Fibroblast of the conjunctiva (primary cell): ENCODE data around the gene COL24A1.

Experiments
- DNase-seq: peaks from one replicate; pipeline ENCODE4 v3.0.0-alpha.2; 2010; ENCODE audit warnings: low read depth

COL24A1 gene

DNA sequence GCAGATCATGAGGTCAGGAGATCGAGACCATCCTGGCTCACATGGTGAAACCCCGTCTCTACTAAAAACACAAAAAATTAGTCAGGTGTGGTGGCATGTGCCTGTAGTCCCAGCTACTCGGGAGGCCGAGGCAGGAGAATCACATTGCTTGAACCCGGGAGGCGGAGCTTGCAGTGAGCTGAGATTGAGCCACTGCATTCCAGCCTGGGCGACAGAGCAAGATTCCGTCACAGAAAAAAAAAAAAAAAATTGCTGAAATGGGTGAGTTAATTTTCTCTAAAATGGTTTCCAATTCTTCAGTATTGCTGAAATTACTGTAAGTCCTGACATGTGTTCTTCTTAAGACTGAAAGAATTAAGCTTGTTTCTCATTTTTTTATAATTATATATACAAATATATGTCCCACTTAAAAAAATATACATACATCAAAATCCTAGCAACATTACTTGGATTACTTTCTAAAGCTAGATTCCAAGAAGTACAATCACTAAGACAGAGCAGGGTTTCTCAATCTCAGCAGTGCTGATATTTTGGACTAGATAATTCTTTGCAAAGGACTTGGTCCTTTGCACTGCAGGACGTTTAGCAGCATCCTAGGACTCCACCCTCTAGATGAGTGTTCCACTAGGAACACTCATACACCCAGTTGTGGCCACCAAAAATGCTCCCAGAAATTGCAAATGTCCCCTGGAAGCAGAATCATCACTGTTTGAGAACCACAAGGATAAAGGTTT is 473.1 kb downstream of the COL24A1 start:
- no peak for DNase-seq

DNA sequence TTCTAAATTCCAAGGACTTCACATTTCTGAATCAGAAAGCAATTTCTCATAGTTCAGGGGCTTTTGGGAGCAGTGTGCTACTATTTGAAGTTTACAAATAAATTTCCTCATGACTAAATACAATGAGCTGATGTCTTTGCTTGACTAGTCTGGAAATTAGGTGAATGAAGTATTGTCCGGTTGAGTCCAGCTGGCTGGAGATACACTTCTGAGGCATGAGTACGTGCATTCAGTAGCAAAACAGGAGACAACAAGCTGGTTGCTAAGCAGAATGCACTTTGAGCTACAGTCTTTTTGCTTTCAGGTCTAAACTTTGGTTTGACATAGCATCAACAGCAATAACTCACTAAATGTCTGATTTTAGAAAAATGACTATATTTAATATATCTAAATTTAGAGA is 475.5 kb downstream of the COL24A1 start:
- DNase-seq: peak; percentile 31
